Progenitor cell of endocrine pancreas (in vitro differentiated cells): Measurements from ENCODE around the gene ETV3L. TPM values are rescaled to one million over a fixed set of nuclear protein-coding genes. Genes with fewer than 3 reads are reported as not detected.
"Not testable (repeated sequence)": the region's sequence is repeated elsewhere in the genome, so short reads cannot be mapped to it uniquely, and the experiment has no call there.

Experiments used
- DNase-seq: peaks from one replicate; pipeline ENCODE4 v3.0.0; 2021; ENCODE audit warnings: low spot score; ENCODE audit not compliant: unreplicated experiment
- H3K27ac Mint-ChIP-seq: 2 replicates; pipeline ENCODE4 v1.8.0; 2021; ENCODE audit warnings: mild to moderate bottlenecking, moderate library complexity, mixed read lengths
- H3K27me3 Mint-ChIP-seq: 2 replicates; pipeline ENCODE4 v1.8.0; 2021; ENCODE audit warnings: mixed read lengths
- H3K36me3 Mint-ChIP-seq: 2 replicates; pipeline ENCODE4 v1.8.0; 2022; ENCODE audit warnings: mixed read lengths; ENCODE audit not compliant: insufficient read depth
- H3K4me1 Mint-ChIP-seq: 2 replicates; pipeline ENCODE4 v1.8.0; 2021; ENCODE audit warnings: low read depth, mixed read lengths
- H3K4me3 Mint-ChIP-seq: 2 replicates; pipeline ENCODE4 v1.8.0; 2021; ENCODE audit warnings: low read depth, mild to moderate bottlenecking, moderate library complexity, mixed read lengths
- H3K9me3 Mint-ChIP-seq: 2 replicates; pipeline ENCODE4 v1.8.0; 2021; ENCODE audit warnings: low read depth, mixed read lengths
- CTCF ChIP-seq: fragments of 200-600 bp; sonication (generic); IDR thresholded peaks from one replicate; pipeline ENCODE4 v1.5.0; 2021; ENCODE audit warnings: antibody characterized with exemption, mild to moderate bottlenecking; ENCODE audit not compliant: unreplicated experiment
- total RNA-seq: library from RNA; stranded (reverse); gene quantifications from 2 replicates; pipeline ENCODE4 v1.2.1, GENCODE V29; 2021

The ETV3L gene
- total RNA-seq, 1 donor from 2014 or later: 0.72 TPM

GRCh38 chr1:157105298-157105987 is 5.8 kb upstream of the ETV3L start:
- TF ChIP-seq CTCF: no peak
- peaks cover 47% of the 10 kb centered on the region for H3K27me3 Mint-ChIP-seq
- H3K36me3 Mint-ChIP-seq: no peaks in the 10 kb centered on the region
- H3K4me3 Mint-ChIP-seq: peak overlapping the region; percentile 14
- H3K9me3 Mint-ChIP-seq: no peaks in the 10 kb centered on the region
- H3K27ac Mint-ChIP-seq: peak overlapping the region; percentile 11
- DNase-seq: no peak
- H3K4me1 Mint-ChIP-seq: peaks cover 48% of the 10 kb centered on the region

GRCh38 chr1:157104598-157105293 is 5.1 kb upstream of the ETV3L start:
- no peak for DNase-seq
- H3K4me3 Mint-ChIP-seq: no peak overlapping the region
- no peaks in the 10 kb centered on the region for H3K36me3 Mint-ChIP-seq
- peak; percentile 20 for TF ChIP-seq CTCF
- peaks cover 44% of the 10 kb centered on the region for H3K27me3 Mint-ChIP-seq
- peak overlapping the region; percentile 59 for H3K27ac Mint-ChIP-seq
- H3K9me3 Mint-ChIP-seq: no peaks in the 10 kb centered on the region
- H3K4me1 Mint-ChIP-seq: peaks cover 48% of the 10 kb centered on the region

- H3K9me3 Mint-ChIP-seq: no peaks in the 10 kb centered on the region
- H3K4me1 Mint-ChIP-seq: peaks cover 40% of the 10 kb centered on the region
- no peak for TF ChIP-seq CTCF
- H3K27ac Mint-ChIP-seq: no peak overlapping the region
- peaks cover 35% of the 10 kb centered on the region for H3K27me3 Mint-ChIP-seq
- no peak for DNase-seq
- no peak overlapping the region for H3K4me3 Mint-ChIP-seq
- H3K36me3 Mint-ChIP-seq: no peaks in the 10 kb centered on the region
Measured at GRCh38 chr1:157103268-157103667, 3.7 kb upstream of the ETV3L start.

GRCh38 chr1:157101149-157101548 is 1.5 kb upstream of the ETV3L start:
- no peaks in the 10 kb centered on the region for H3K9me3 Mint-ChIP-seq
- no peak overlapping the region for H3K4me3 Mint-ChIP-seq
- peaks cover 27% of the 10 kb centered on the region for H3K4me1 Mint-ChIP-seq
- TF ChIP-seq CTCF: no peak
- no peak for DNase-seq
- H3K36me3 Mint-ChIP-seq: no peaks in the 10 kb centered on the region
- H3K27ac Mint-ChIP-seq: peak overlapping the region; percentile 14
- peaks cover 19% of the 10 kb centered on the region for H3K27me3 Mint-ChIP-seq

- H3K4me3 Mint-ChIP-seq, H3K9me3 Mint-ChIP-seq, H3K4me1 Mint-ChIP-seq, H3K36me3 Mint-ChIP-seq, H3K27ac Mint-ChIP-seq, DNase-seq: not testable (repeated sequence)
- peaks cover 17% of the 10 kb centered on the region for H3K27me3 Mint-ChIP-seq
Measured at GRCh38 chr1:157098987-157099632, 498 bp downstream of the ETV3L start.
